ENCODE results near the gene BICC1. TPM values are rescaled to one million over a fixed set of nuclear protein-coding genes. Genes with fewer than 3 reads are reported as not detected.

The BICC1 gene
- total and polyA plus RNA-seq, 2 experiments from 2014 or later = 5.8 to 20.4 TPM

DNA sequence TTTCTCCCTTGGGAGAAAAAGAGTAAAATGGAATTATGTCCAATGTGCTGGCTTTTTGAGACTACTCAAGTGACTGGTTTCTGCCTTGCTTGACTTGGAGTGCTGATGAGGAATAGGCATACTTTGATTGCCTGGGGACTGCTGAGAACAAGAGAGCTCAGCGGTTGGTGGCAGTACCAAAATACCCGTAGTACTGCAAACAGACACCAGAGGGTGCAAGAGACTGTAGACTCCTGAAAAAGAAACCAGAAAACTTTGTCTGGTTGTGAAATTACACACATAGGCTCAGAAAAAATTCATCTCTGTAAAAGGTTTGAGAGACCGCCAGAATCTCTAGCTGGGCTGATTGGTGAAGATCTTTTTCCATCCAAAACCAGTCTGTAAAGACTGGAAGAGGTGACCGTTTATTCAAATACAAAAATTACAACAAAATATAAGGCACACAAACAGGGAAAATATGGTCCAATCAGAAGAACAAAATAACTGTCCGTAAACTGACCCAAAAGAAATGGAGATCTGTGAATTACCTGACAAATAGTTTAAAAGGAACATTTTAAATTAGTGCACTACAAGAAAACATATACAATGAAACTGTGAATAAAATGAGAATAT is 18.5 kb downstream of the BICC1 start:
- no peaks in the 10 kb centered on the region for H3K9me2 ChIP-seq (replicated peaks; ENCODE audit: insufficient read depth)
- peaks cover 22% of the 10 kb centered on the region for H3K79me2 ChIP-seq
- TF ChIP-seq EZH2 (IDR thresholded peaks at IDR 0.05; ENCODE audit: borderline replicate concordance) = no peak
- TF ChIP-seq, protein P1, sequence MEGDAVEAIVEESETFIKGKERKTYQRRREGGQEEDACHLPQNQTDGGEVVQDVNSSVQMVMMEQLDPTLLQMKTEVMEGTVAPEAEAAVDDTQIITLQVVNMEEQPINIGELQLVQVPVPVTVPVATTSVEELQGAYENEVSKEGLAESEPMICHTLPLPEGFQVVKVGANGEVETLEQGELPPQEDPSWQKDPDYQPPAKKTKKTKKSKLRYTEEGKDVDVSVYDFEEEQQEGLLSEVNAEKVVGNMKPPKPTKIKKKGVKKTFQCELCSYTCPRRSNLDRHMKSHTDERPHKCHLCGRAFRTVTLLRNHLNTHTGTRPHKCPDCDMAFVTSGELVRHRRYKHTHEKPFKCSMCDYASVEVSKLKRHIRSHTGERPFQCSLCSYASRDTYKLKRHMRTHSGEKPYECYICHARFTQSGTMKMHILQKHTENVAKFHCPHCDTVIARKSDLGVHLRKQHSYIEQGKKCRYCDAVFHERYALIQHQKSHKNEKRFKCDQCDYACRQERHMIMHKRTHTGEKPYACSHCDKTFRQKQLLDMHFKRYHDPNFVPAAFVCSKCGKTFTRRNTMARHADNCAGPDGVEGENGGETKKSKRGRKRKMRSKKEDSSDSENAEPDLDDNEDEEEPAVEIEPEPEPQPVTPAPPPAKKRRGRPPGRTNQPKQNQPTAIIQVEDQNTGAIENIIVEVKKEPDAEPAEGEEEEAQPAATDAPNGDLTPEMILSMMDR (IDR thresholded peaks at IDR 0.05; ENCODE audit: poor library complexity) = peak; percentile 73
- no peak overlapping the region for H3K27ac ChIP-seq
- no peak overlapping the region for H2AFZ ChIP-seq
- no peaks in the 10 kb centered on the region for H3K36me3 ChIP-seq (replicated peaks; ENCODE audit: insufficient read depth, low read depth)
- peak; percentile 77 for DNase-seq (ENCODE audit: low spot score)
- no peaks in the 10 kb centered on the region for H3K27me3 ChIP-seq
- no peak overlapping the region for H3K4me3 ChIP-seq
- no peaks in the 10 kb centered on the region for H3K4me1 ChIP-seq (ENCODE audit: insufficient read depth)
- WGBS (ENCODE audit: low lambda C conversion rate, missing lambda C conversion rate) = 31% methylated on average over 5 of the region's 5 CpGs
- no peak overlapping the region for H3K4me2 ChIP-seq
- H4K20me1 ChIP-seq (ENCODE audit: insufficient read depth, poor library complexity, severe bottlenecking) = no peaks in the 10 kb centered on the region
- H3K9me3 ChIP-seq (ENCODE audit: low read depth) = peaks cover 11% of the 10 kb centered on the region

DNA sequence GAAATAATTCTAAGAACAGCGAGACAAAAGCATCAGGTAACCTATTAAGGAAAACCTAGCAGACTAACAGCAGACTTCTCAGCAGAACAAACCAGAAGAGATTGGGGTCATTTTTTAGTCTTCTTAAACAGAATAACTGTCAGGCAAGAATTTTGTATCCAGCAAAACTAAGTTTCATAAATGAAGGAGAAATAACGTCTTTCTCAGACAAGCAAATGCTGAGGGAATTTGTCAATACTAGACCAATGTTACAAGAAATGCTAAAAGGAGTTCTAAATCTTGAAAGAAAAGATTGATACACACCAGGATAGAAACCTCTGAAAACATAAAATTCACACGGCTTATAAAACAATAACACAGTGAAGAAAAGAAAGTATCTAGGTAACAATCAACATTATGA is 22.6 kb downstream of the BICC1 start:
- H4K20me1 ChIP-seq (ENCODE audit: insufficient read depth, poor library complexity, severe bottlenecking) = no peaks in the 10 kb centered on the region
- WGBS (ENCODE audit: low lambda C conversion rate, missing lambda C conversion rate) = 97% methylated on average over 3 of the region's 3 CpGs
- H3K4me3 ChIP-seq = no peak overlapping the region
- H3K79me2 ChIP-seq = peaks cover 4% of the 10 kb centered on the region
- no peaks in the 10 kb centered on the region for H3K9me2 ChIP-seq (replicated peaks; ENCODE audit: insufficient read depth)
- H3K9me3 ChIP-seq (ENCODE audit: low read depth) = peaks cover 11% of the 10 kb centered on the region
- H2AFZ ChIP-seq = no peak overlapping the region
- no peaks in the 10 kb centered on the region for H3K36me3 ChIP-seq (replicated peaks; ENCODE audit: insufficient read depth, low read depth)
- TF ChIP-seq, protein P1 (IDR thresholded peaks at IDR 0.05; ENCODE audit: poor library complexity) = no peak
- TF ChIP-seq EZH2 (IDR thresholded peaks at IDR 0.05; ENCODE audit: borderline replicate concordance) = no peak
- TF ChIP-seq EZH2phosphoT487 (IDR thresholded peaks at IDR 0.05; ENCODE audit: low read depth, severe bottlenecking, unreplicated experiment) = no peak
- no peak overlapping the region for H3K27ac ChIP-seq
- no peaks in the 10 kb centered on the region for H3K27me3 ChIP-seq
- no peak for DNase-seq (ENCODE audit: low spot score)
- H3K4me1 ChIP-seq (ENCODE audit: insufficient read depth) = no peaks in the 10 kb centered on the region
- H3K4me2 ChIP-seq = no peak overlapping the region

DNA sequence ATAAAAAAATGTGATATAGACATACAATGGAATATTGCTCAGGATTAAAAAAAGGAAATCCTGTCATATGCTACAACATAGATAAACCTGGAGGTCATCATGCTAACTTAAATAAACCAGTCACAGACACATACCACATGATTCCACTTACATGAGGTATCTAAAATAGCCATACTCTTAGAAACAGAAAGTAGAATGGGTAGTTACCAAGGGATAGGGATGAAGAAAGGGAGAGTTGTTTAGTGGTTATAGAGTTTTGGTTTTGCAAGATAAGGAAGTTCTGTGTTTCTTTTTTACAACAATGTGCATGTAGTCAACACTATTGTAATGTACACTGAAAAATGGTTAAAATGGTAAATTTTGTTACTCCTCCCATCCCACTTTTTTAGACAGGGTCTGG is 30.5 kb downstream of the BICC1 start:
- H2AFZ ChIP-seq = no peak overlapping the region
- no peak for DNase-seq (ENCODE audit: low spot score)
- H3K79me2 ChIP-seq = peaks cover 18% of the 10 kb centered on the region
- no peaks in the 10 kb centered on the region for H3K4me1 ChIP-seq (ENCODE audit: insufficient read depth)
- no peak overlapping the region for H3K27ac ChIP-seq
- H4K20me1 ChIP-seq (ENCODE audit: insufficient read depth, poor library complexity, severe bottlenecking) = no peaks in the 10 kb centered on the region
- no peaks in the 10 kb centered on the region for H3K9me3 ChIP-seq (ENCODE audit: low read depth)
- no peak overlapping the region for H3K4me2 ChIP-seq
- H3K9me2 ChIP-seq (replicated peaks; ENCODE audit: insufficient read depth) = no peaks in the 10 kb centered on the region
- no peak overlapping the region for H3K4me3 ChIP-seq
- no peaks in the 10 kb centered on the region for H3K36me3 ChIP-seq (replicated peaks; ENCODE audit: insufficient read depth, low read depth)
- TF ChIP-seq EZH2phosphoT487 (IDR thresholded peaks at IDR 0.05; ENCODE audit: low read depth, severe bottlenecking, unreplicated experiment) (no peak), EZH2 (IDR thresholded peaks at IDR 0.05; ENCODE audit: borderline replicate concordance) (no peak)
- TF ChIP-seq, protein P1 (IDR thresholded peaks at IDR 0.05; ENCODE audit: poor library complexity) = no peak
- H3K27me3 ChIP-seq = no peaks in the 10 kb centered on the region

DNA sequence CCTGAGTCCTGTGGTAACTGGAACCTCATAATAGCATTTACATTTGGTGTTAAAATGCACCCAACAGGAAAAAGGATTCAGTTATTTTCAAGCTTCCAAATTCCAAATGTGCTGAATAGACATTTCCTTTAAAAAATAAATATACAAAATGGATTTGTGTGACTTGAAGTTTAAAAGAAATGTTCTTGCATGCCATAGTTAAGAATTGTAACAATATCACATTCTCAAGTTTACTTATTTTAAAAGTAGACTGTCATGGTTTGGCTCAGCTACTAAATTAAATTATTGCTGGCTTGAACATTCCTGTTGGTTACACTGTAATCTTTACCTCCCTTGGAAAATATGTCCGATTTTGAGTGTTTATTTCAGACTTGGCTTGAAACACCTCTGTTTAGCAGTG is 31.5 kb downstream of the BICC1 start:
- Histone ChIP-seq H4K20me1 (ENCODE audit: insufficient read depth, poor library complexity, severe bottlenecking) (no peaks in the 10 kb centered on the region), H3K79me2 (peaks cover 26% of the 10 kb centered on the region), H3K9me3 (ENCODE audit: low read depth) (no peaks in the 10 kb centered on the region), H3K4me1 (ENCODE audit: insufficient read depth) (no peaks in the 10 kb centered on the region), H3K27ac (no peak overlapping the region), H3K4me3 (no peak overlapping the region), H3K4me2 (no peak overlapping the region), H3K27me3 (no peaks in the 10 kb centered on the region), H3K36me3 (replicated peaks; ENCODE audit: insufficient read depth, low read depth) (no peaks in the 10 kb centered on the region), H3K9me2 (replicated peaks; ENCODE audit: insufficient read depth) (no peaks in the 10 kb centered on the region), H2AFZ (no peak overlapping the region)
- no peak for DNase-seq (ENCODE audit: low spot score)
- TF ChIP-seq EZH2phosphoT487 (IDR thresholded peaks at IDR 0.05; ENCODE audit: low read depth, severe bottlenecking, unreplicated experiment) = no peak
- TF ChIP-seq, protein P1 (IDR thresholded peaks at IDR 0.05; ENCODE audit: poor library complexity) = no peak
- TF ChIP-seq EZH2 (IDR thresholded peaks at IDR 0.05; ENCODE audit: borderline replicate concordance) = no peak
- WGBS (ENCODE audit: low lambda C conversion rate, missing lambda C conversion rate) = 72% methylated on average over 1 of the region's 1 CpG
